HepG2 (cell line): ENCODE data around the gene ZDHHC14. TPM values are rescaled to one million over a fixed set of nuclear protein-coding genes. Genes with fewer than 3 reads are reported as not detected.
A peak's percentile ranks its signal among the peaks of the same experiment; 100 is the strongest.

Experiments used
- ARNT ChIP-seq: fragments of 450-650 bp; IDR thresholded peaks from 2 replicates; pipeline ENCODE4 v1.6.1; 2017
- HCFC1 ChIP-seq: fragments of 150-350 bp; IDR thresholded peaks from 2 replicates; pipeline ENCODE4 v1.6.1; 2014; ENCODE audit warnings: low read depth, low read length
- HOXA3 ChIP-seq: sonication (generic); formaldehyde crosslinking; IDR thresholded peaks from 2 replicates; pipeline ENCODE4 v1.5.0; 2020; ENCODE audit warnings: missing genetic modification reagents
- KDM4B ChIP-seq: sonication (generic); formaldehyde crosslinking; IDR thresholded peaks from 2 replicates; pipeline ENCODE4 v1.4.0; 2020; ENCODE audit warnings: missing genetic modification reagents
- MAFK ChIP-seq, 2 experiments: IDR thresholded peaks in 1 of 2; conservative IDR thresholded peaks in 1 of 2; 2 replicates each; pipeline ENCODE4 v1.6.1; 2011; ENCODE audit warnings: improper control_type of control experiment in 2 of 2, low read length in 2 of 2
- MED13 ChIP-seq: sonication (generic); formaldehyde crosslinking; IDR thresholded peaks from 2 replicates; pipeline ENCODE4 v1.5.0; 2020; ENCODE audit warnings: missing genetic modification reagents
- NFE2L1 ChIP-seq: sonication (generic); formaldehyde crosslinking; IDR thresholded peaks from 2 replicates; pipeline ENCODE4 v1.4.0; 2020; ENCODE audit warnings: missing genetic modification reagents, mild to moderate bottlenecking, borderline replicate concordance
- NRL ChIP-seq: sonication (generic); formaldehyde crosslinking; IDR thresholded peaks from 2 replicates; pipeline ENCODE4 v1.5.0; 2020; ENCODE audit warnings: missing genetic modification reagents, mild to moderate bottlenecking, moderate library complexity, borderline replicate concordance
- PRPF4 ChIP-seq: fragments of 200-400 bp; formaldehyde crosslinking; IDR thresholded peaks from 2 replicates; pipeline ENCODE4 v1.6.1; 2016; ENCODE audit warnings: low read length, low read depth; ENCODE audit not compliant: poor library complexity, severe bottlenecking
- RBAK ChIP-seq: sonication (generic); formaldehyde crosslinking; IDR thresholded peaks from 2 replicates; pipeline ENCODE4 v1.5.1; 2020; ENCODE audit warnings: mild to moderate bottlenecking, missing genetic modification reagents
- TIGD3 ChIP-seq: sonication (generic); formaldehyde crosslinking; IDR thresholded peaks from 2 replicates; pipeline ENCODE4 v1.5.1; 2020; ENCODE audit warnings: mild to moderate bottlenecking, missing genetic modification reagents, borderline replicate concordance
- XRCC5 ChIP-seq: fragments of 200-400 bp; formaldehyde crosslinking; optimal IDR thresholded peaks from 2 replicates; pipeline ENCODE3; 2017; ENCODE audit warnings: mild to moderate bottlenecking, low read length
- ZBTB2 ChIP-seq: sonication (generic); formaldehyde crosslinking; IDR thresholded peaks from 2 replicates; pipeline ENCODE4 v1.8.0; 2022; ENCODE audit warnings: low read depth, missing genetic modification reagents
- ZNF124 ChIP-seq: sonication (generic); formaldehyde crosslinking; IDR thresholded peaks from 2 replicates; pipeline ENCODE4 v1.4.0; 2020; ENCODE audit warnings: missing genetic modification reagents
- ZNF142 ChIP-seq: sonication (generic); formaldehyde crosslinking; IDR thresholded peaks from 2 replicates; pipeline ENCODE4 v1.4.0; 2020; ENCODE audit warnings: missing genetic modification reagents
- ZNF232 ChIP-seq: sonication (generic); formaldehyde crosslinking; IDR thresholded peaks from 2 replicates; pipeline ENCODE4 v1.4.0; 2020; ENCODE audit warnings: missing genetic modification reagents, borderline replicate concordance
- ZNF432 ChIP-seq: sonication (generic); formaldehyde crosslinking; IDR thresholded peaks from 2 replicates; pipeline ENCODE4 v1.5.0; 2020; ENCODE audit warnings: missing genetic modification reagents, mild to moderate bottlenecking, borderline replicate concordance
- ZNF468 ChIP-seq: sonication (generic); formaldehyde crosslinking; IDR thresholded peaks from 2 replicates; pipeline ENCODE4 v1.8.0; 2022; ENCODE audit warnings: mild to moderate bottlenecking, moderate library complexity, missing genetic modification reagents
- ZNF580 ChIP-seq: IDR thresholded peaks from 2 replicates; pipeline ENCODE4 v1.6.1; 2016; ENCODE audit warnings: low read depth, borderline replicate concordance
- ZNF737 ChIP-seq: sonication (generic); formaldehyde crosslinking; IDR thresholded peaks from 2 replicates; pipeline ENCODE4 v1.5.0; 2020; ENCODE audit warnings: missing genetic modification reagents, mild to moderate bottlenecking, borderline replicate concordance
- ZNF775 ChIP-seq: sonication (generic); formaldehyde crosslinking; IDR thresholded peaks from 2 replicates; pipeline ENCODE4 v1.4.0; 2020; ENCODE audit warnings: missing genetic modification reagents, mild to moderate bottlenecking, moderate library complexity, borderline replicate concordance
- polyA plus RNA-seq, 8 experiments: library from polyadenylated mRNA; depleted of rRNA in 3 of 8; stranded (reverse) in 7 of 8; unstranded in 1 of 8; fragments of >200 nt; fragmentation: Illumina TruSeq in 4 of 8; extraction: Trizol in 4 of 8; gene quantifications; 2 replicates each; pipeline versions ENCODE4 v1.2.1 to v1.2.3, GENCODE V29; 2011 to 2016; ENCODE audit warnings: low read depth in 4 of 8, missing spikeins in 1 of 8, mixed read lengths in 1 of 8; ENCODE audit not compliant: insufficient read depth in 1 of 8
- total RNA-seq, 5 experiments: library from RNA; depleted of rRNA; stranded (reverse); fragments of >200 nt; fragmentation: Illumina TruSeq; extraction: Trizol; gene quantifications; 2 replicates each; pipeline ENCODE4 v1.2.3, GENCODE V29; 2016; ENCODE audit warnings: low read depth in 1 of 5

Gene ZDHHC14
- total and polyA plus RNA-seq, 2 of the 13 experiments (the other 11 are each of a cell fraction or from before 2014, with no cell fraction given): 3.7 to 9.5 TPM

- TF ChIP-seq ZNF232 (no peak; the same call in 1 of the 2 replicates), PRPF4 (peak; percentile 80), HCFC1 (peak; percentile 33; the same call in 1 of the 2 replicates), ZNF432 (CRISPR knock-in tag) (no peak), KDM4B (CRISPR knock-in tag) (peak; percentile 95), ZNF468 (CRISPR knock-in tag) (no peak; the same call in 1 of the 2 replicates), ZNF124 (CRISPR knock-in tag) (peak; percentile 91), MAFK (conservative IDR thresholded peaks at IDR 0.05 in 1 of 2, IDR thresholded peaks at IDR 0.05 in 1 of 2; ENCODE audit: low read length in 2 of 2) (peak; percentile 37 to 64; a peak in 3 of 4 replicates), HOXA3 (CRISPR knock-in tag) (peak; percentile 97), ZNF142 (CRISPR knock-in tag) (peak; percentile 86; the same call in 1 of the 2 replicates), ZNF737 (CRISPR knock-in tag) (peak; percentile 93), ZBTB2 (CRISPR knock-in tag) (peak; percentile 91), ZNF580 (CRISPR knock-in tag) (peak; percentile 99), NFE2L1 (CRISPR knock-in tag) (peak; percentile 82; the same call in 1 of the 2 replicates), ZNF775 (peak; percentile 96), MED13 (CRISPR knock-in tag) (peak; percentile 92), TIGD3 (CRISPR knock-in tag) (peak; percentile 96), NRL (CRISPR knock-in tag) (peak; percentile 94), ARNT (no peak), XRCC5 (peak; percentile 99), RBAK (CRISPR knock-in tag) (peak; percentile 99)
Measured at GRCh38 chr6:157531169-157531985, 150.4 kb downstream of the ZDHHC14 start (continued).
